ENCODE measurements around the gene SSB.
"Not testable (repeated sequence)": the region's sequence is repeated elsewhere in the genome, so short reads cannot be mapped to it uniquely, and the experiment has no call there.

GRCh38 chr2:169841625-169842024 is 43.0 kb downstream of the SSB start:
- TF ChIP-seq CTCF (IDR thresholded peaks at IDR 0.05); POLR2A (IDR thresholded peaks at IDR 0.05; ENCODE audit: low read depth): not testable (repeated sequence)
